Activated CD4-positive, alpha-beta T cell treated with anti-CD3 and anti-CD28 coated beads for 1 hour (primary cell): Measurements from ENCODE around the gene IFNL3.
"Not testable (repeated sequence)": the region's sequence is repeated elsewhere in the genome, so short reads cannot be mapped to it uniquely, and the experiment has no call there.

Experiments used
- DNase-seq: peaks from one replicate; pipeline ENCODE4 v3.0.0-alpha.2; 2020

Gene IFNL3

DNA sequence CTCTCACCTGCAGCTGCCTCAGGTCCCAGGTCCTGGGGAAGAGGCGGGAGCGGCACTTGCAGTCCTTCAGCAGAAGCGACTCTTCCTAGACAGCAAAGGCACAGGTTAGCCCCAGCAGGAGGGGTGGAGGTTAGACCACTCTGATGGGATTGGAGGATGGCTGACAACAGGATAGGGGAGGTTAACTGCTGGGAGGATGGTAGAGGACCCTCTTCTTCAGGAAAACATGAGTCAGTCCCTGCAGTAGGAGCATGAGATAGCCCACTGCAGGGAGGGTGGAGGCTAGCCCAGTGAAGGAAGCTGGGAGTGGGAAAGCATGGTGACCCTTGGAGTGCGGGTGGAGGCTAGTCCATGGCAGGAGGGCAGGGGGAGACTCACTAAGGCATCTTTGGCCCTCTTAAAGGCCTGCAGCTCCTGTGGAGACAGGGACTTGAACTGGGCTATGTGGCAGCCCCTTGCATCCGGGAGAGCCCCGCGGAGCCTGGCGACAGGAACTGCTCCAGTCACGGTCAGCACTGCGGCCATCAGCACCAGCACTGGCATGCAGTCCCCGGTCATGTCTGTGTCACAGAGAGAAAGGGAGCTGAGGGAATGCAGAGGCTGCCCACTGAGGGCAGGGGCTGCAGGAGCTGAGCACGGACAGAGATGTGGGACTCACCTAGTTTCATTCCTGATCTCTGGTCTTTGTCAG, at the start of gene IFNL3:
Gene IFNL3 (minus strand): TSS at position 597 of the 691 bp plus-strand sequence. CDS start 39 bp downstream, at position 558.
- DNase-seq: not testable (repeated sequence)

DNA sequence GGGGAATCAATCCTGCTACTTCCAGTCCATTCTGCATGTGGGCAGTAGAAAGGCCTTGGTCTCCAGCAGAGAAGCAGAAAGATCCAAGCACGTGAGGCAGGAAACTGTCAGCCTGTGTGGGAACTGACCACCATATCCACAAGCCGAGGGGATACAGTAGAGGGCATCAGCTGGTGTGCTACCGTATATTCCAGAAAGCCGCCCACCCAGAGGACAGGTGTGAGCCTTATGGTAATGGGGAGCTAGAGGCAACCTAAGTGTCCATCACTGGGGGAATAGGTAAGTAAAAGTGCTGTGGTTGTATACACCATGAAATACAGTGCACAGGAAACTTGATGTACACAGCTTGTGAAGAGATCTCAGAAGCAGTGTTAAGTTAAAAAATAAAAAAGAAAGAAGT, 48.6 kb upstream of the IFNL3 start:
- DNase-seq: no peak

DNA sequence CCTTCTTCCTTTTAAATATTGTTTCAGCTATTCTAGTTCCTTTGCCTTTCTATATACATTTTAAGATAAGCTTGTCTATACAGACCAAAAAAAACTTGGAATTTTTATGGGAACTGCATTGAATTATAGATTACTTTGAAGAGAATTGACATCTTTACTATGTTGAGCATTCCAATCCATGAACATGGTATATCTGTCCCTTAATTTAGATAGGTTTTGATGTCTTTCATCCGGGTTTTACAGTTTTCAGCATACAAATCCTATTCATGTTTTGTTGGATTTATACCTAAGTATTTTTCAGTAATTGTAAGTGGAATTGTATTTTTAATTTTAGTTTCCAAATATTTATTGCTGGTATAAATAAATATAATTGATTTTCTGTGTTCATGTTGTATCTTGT, 39.2 kb upstream of the IFNL3 start:
- DNase-seq: no peak

DNA sequence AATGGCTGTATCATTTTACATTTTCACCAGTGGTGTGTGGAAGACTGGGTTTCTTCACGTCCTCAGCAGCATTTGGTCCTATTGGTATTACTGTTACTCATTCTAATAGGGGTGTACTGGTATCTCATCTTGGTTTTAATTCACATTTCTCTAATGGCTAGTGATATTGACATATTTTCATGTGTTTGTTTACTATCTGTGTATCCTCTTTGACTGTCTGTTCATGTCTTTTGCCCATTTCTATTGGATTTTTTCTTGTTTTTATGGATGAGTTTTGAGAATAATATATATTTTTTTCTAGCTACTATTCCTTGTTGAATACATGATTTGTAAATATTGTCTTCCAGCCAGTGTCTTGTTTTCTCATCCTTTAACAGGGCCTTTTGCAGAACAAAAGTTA, 37.2 kb upstream of the IFNL3 start:
- no peak for DNase-seq

DNA sequence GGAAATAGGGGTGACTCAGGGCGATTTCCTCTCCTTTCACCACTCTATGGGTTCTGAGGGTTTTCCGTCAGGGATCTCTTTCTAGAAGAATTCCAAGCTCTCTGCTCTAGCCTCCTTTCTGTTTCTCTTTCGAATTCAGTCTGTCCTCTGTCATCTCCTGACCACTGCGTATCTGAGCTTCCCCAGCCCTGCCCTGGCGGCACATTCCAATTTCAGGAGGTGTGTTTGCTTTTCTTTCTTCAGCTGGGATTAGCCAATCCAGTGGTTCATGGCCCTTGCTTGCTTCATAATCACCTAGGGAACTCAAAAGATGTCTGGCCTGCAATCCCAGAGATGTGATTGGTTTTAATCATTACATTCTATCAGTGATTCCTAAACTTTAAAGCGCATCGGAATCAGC, 32.8 kb upstream of the IFNL3 start:
- DNase-seq: no peak

DNA sequence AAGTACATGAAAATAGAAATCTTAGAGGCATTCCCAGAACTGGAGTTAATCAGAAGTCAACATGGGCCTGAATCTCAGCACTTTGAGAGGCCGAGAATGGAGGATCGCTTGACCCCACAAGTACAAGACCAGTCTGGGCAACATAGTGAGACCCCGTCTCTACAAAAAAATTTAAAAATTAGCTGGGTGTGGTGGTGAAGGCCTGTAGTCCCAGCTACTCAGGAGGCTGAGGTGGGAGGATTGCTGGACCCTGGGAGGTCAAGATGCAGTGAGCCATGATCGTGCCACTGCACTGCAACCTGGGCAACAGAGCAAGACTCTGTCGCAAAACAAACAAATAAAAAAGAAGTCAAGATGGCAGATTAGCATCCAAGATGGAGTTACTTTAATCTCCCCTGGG, 31.9 kb upstream of the IFNL3 start:
- DNase-seq: no peak

DNA sequence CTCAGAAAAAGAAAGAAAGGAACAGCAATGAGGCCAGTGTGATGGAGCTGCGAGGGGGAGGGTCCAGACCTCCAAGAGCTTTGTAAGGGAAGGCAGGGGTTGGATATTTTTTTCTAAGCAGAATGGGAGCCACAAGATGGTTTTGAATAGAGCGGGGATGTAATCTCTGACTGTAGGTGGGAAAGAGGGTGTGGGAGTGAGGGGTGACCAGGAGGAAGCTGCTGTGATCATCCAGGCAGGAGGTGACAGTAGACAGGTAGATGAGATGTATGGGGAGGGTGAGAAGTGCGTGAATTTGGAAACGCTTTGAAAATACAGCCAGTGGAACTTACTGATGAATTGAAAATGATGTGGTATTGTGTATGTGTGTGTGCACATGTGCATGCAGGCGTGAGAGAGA, 30.8 kb upstream of the IFNL3 start:
- DNase-seq: no peak

DNA sequence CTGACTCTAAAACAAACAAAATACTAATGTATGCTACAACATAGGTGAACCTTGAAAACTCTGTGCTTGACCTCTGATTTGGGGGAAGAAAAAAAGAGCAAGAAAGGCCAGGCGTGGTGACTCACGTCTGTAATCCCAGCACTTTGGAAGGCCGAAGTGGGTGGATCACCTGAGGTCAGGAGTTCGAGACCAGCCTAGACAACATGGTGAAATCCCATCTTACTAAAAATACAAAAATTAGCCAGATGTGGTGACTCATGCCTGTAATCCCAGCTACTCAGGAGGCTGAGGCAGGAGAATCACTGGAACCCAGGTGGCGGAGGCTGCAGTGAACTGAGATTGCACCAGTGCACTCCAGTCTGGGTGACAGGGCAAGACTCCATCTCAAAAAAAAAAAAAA, 29.1 kb upstream of the IFNL3 start:
- not testable (repeated sequence) for DNase-seq

DNA sequence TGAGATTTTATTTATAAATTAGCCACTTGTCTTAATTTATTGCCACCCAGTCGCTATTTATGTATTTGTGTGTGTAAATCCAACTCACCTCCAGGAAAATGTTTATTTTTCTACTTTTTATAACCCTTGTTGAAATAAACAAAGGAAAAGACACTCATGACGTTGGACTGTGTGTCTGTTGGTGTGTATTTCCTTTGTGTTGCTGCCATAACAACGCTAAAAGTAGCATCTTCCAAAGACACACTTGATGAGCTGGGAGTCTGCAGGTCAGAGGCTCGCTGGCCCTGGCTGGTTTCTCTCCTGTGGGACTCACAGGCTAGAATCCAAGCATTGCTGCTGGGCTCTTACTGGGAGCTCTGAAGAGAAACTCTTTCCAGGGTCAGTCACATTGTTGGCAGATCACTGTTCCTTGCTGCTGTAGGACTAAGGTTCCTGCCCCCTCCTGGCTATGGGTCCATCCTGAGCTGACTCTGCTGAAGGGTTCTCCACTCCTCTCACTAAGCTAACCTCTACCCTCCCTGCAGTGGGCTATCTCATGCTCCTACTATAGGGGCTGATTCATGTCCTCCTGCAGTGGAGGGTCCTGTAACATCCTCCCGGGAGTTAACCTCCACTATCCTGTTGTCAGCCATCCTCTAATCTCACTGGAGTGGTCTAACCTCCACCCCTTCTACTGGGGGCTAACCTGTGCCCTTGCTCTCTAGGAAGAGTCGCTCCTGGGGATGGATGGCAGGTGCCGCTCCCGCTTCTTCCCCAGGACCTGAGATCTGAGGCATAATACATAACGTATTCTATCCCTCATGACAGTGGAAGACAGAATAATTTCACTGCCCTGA, 25.4 kb upstream of the IFNL3 start:
- no peak for DNase-seq

DNA sequence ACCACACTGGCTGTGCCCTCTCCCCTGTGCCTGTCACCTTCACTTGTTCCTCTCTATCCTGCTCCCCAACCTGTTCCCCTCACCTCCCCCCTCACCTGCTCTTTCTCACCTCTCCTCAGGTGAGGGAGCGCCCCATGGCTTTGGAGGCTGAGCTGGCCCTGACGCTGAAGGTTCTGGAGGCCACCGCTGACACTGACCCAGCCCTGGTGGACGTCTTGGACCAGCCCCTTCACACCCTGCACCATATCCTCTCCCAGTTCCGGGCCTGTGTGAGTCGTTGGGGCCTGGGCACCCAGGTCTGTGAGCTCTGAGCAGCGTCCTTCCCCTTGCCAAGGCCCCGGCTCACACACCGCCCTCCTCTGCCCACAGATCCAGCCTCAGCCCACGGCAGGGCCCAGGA, 24.6 kb upstream of the IFNL3 start:
- not testable (repeated sequence) for DNase-seq

DNA sequence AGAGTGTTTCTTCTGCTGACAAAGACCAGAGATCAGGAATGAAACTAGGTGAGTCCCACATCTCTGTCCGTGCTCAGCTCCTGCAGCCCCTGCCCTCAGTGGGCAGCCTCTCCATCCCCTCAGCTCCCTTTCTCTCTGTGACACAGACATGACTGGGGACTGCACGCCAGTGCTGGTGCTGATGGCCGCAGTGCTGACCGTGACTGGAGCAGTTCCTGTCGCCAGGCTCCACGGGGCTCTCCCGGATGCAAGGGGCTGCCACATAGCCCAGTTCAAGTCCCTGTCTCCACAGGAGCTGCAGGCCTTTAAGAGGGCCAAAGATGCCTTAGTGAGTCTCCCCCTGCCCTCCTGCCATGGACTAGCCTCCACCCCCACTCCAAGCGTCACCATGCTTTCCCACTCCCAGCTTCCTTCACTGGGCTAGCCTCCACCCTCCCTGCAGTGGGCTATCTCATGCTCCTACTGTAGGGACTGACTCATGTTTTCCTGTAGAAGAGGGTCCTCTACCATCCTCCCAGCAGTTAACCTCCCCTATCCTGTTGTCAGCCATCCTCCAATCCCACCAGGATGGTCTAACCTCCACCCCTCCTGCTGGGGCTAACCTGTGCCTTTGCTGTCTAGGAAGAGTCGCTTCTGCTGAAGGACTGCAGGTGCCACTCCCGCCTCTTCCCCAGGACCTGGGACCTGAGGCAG, 23.9 kb upstream of the IFNL3 start:
- DNase-seq: not testable (repeated sequence)

DNA sequence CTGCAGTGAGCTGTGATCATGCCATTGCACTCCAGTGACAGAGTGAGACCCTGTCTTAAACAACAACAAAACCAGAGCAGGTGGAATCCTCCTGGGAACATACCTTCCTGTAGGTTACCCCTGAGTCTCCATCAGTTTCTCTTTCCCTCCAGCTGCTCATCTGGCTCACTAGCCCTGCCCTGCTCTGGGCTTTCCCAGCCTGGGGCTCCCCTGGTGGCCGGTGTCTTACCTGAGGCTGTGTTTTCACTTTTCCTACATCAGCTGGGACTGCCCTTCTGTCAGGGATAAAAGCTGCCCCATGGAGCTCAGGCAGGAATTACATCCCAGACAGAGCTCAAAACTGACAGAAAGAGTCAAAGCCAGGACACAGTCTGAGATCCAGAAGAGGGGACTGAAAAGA, 23.3 kb upstream of the IFNL3 start, which contains the start of gene IFNL2:
Gene IFNL2 (plus strand): TSS at position 312 of the 400 bp plus-strand sequence. CDS start 173 bp downstream, outside the sequence.
- not testable (repeated sequence) for DNase-seq

DNA sequence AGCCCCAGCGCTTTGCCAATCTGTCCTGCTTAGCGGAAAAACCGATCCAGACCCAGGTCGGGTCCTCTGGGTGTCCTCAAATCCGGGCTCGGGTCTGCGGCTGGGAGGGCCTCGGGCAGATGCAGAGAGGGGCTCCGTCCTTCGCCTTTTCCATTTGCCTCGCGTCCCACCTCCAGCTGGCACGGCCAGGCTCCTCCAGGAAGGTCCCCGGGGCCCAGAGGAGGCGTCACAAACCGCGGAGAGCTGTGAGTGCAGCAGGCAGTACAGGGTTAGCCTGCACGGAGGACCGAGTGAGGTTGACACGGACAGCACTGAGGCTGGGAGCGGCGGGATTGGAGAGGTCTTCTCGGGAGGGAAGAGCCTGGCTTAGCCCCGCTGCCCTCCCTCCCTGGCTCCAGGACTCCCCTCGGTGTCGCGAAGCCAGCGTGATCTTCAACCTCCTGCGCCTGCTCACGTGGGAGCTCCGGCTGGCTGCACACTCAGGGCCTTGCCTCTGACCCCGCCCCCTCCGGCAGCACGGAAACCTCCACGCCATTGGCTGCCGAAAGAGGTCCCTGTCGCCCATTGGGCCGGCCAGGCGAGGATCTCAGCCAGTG, 20.6 kb upstream of the IFNL3 start:
- DNase-seq: no peak

DNA sequence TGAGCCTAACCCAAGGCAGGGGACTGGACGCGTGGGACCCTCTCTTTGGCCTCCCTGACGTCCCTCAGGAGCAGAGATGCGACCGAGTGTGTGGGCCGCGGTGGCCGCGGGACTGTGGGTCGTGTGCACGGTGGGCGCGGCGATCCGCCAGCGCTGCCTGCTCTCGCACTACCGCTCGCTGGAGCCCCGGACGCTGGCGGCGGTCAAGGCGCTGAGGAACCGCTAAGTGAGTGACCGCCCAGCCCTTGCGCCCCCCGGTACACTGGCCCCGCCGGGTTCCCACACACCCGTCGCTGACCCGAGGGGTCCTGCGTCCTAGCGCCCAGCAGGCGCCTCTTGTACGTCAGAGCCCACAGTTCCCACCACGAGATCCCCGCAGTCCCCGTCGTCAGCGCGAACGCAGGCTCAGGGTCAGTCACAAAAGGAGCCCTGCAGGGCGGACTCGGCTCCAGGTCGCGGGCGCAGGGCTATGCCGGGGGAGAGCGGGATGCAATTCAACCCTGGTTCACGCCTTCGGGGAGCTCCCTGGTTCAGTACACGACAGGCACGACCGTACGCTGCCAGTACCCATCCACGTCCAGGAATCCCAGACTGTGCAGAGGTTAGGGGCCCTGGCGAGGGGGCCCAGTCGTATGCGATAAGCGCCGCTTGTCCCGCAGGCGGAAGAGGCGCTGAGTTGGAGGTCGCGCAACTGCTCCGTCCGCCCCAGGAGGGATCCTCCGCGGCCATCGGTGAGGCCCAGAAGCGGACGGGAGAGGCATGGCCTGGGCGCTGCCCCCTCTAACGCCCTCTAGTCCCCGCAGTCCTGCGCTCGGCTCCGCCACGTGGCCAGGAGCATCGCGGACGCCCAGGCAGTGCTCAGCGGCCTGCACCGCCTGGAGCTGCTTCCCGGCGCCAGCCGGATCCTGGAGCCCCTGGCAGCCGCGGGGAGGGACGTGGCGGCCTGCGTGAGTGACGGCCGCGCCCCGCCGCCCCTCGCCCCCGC, 19.8 kb upstream of the IFNL3 start:
- no peak for DNase-seq

DNA sequence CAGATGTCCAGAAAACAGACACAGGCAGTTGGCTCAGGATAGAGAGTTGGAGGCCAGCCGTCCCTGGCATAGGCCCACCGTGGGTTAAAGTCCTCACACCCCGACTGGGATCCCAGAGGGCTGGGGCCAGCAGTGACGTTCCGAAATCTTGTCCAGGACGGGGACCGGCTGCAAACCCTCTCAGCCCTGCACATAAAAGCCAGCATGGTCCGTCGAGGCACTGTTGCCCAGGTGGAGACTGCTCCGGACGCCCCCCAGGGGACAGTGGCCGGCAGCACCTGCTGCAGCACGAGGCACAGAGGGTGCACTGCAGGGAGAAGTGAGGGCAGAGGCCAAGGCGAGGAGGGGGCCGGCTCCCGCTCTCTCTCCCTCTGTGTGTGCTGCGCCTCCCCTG, 19.1 kb upstream of the IFNL3 start:
- DNase-seq: no peak

DNA sequence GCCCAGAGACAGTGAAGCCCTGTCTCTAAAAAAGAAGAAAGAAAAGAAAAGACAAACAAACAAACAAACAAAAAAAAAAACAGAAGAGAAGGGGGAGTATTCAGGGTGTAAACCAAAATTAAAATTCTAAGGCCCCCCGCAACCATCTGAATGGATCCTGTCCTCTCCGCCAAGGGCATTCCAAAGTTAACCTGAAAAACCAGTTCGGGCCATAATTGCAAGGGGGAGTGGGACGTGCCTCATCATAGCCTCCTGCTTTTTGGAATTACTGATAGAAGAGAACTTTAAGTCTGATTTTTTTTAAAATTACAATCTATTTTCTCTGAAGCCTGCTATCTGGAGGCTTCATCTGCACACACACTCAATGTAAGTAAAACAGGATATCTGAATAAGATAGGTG, 17.7 kb upstream of the IFNL3 start:
- DNase-seq: no peak

DNA sequence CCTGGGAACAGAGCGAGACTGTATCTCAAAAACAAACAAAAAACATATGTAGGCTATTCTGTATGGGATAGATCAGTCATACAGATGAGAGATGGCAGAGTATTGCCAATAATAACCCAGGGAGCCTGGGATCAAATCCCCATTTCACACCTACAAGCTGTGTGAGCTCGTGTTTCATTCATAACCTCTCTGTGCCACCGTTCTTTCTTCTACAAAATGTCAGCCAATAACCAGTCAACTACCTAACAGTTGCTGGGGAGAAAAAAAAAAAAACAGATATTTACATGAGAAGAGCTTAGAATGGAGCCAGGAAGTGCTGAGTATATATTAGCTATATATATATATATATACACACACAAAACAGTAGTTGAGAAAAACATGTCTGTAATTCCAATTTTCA, 16.9 kb upstream of the IFNL3 start:
- no peak for DNase-seq

DNA sequence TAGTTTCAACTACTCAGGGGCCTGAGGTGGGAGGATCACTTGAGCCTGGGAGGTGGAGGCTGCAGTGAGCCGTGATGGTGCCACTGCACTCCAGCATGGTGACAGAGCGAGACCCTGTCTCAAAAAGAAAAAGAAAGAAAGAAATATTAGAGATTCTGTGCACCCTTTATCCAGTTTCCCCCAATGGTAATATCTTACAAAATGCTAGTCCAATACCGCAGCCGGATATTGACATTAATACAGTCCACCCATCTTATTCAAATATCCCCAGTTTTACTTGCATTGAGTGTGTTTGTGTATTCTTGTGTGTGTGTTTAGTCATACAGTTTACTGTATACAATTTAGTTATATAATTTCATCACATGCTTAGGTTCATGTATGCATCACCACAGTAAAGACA, 12.4 kb upstream of the IFNL3 start:
- no peak for DNase-seq

DNA sequence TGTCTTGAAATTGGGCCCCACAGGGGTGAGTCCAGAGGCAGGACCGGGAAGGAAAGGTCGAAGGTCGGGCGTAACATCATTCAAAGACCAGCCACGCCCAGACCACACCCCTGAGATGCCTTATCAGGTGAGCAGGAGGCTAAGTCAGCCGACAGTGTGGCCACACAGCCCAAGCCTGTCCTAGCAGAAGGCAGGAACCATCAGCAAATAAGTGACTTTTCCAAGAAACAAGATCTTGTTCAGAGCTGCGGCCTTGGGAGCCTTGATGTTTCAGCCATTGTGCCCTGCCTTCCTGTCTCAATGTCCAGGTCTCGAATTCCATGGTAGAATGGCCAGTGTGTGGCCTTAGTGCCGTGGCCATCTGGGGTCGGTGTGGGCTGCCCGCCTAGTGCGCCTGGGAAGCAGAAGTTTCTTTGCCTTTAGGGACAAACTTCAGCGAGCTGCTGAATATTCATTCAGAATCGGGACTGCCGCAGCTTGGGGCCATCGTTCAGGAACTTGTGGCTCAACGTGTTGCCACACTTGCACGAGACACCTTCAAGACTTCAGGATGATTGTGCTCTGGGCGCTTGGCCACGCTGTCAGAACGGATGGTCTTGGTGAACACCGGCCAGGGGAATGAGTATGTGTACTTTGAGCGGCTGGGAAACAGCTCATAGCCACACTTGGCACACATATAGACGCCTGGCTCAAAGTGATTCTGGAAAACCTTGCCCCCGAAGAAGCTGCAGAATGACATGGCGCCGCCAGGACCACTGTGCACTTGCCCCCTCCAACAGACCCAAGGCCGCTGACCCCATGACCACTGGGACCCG, 9.9 kb upstream of the IFNL3 start:
- DNase-seq: no peak

DNA sequence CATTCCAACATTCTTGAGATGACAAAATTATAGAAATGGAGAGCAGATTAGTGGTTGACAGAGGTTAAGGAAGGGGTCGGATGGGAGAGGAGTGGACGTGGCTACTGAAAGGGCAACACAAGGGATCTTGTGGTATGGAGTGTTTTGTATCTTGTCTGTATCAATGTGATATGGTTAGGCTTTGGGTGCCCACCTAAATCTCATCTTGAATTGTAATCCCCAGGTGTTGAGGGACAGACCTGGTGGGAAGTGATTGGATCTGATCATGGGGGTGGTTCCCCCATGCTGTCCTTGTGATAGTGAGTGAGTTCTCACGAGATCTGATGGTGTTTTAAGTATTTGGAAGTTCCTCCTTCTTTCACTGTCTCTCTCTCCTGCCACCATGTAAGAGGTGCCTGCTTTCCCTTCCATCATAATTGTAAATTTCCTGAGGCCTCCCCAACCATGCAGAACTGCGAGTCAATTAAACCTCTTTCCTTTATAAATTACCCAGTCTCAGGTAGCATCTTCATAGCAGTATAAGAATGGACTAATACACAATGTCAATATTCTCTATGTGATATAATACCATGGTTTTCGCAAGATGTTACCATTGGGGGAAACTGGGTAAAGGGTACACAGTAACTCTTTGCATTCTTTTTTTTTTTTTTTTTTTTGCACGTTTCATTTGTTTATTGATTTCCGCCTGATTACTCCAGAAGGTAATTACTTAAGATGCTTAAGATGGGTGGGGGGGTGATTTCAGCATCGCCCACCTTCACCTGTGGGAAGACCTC, 8.8 kb upstream of the IFNL3 start:
- DNase-seq: no peak
